K562 (cell line): Measurements from ENCODE around the gene PPHLN1. TPM values are rescaled to one million over a fixed set of nuclear protein-coding genes. Genes with fewer than 3 reads are reported as not detected.

Experiments used
- ATF1 ChIP-seq, 2 experiments: fragments of 450-650 bp in 1 of 2; IDR thresholded peaks; 2 replicates each; pipeline ENCODE4 v1.6.1; 2016; ENCODE audit warnings: missing compliant biosample characterization in 1 of 2, missing genetic modification characterization in 1 of 2
- CBFA2T2 ChIP-seq: fragments of 450-650 bp; conservative IDR thresholded peaks from 2 replicates; pipeline ENCODE4 v1.6.1; 2017; ENCODE audit warnings: mild to moderate bottlenecking
- CREB1 ChIP-seq, 2 experiments: sonication (generic) in 1 of 2; formaldehyde crosslinking in 1 of 2; IDR thresholded peaks; 2 replicates each; pipeline versions ENCODE4 v1.6.1 to v1.8.0; 2012 to 2022; ENCODE audit warnings: inconsistent platforms in 1 of 2, mild to moderate bottlenecking in 1 of 2, missing genetic modification reagents in 1 of 2, moderate library complexity in 1 of 2
- ESRRA ChIP-seq: fragments of 450-650 bp; IDR thresholded peaks from 2 replicates; pipeline ENCODE4 v1.6.1; 2014; ENCODE audit warnings: low read depth, mild to moderate bottlenecking, moderate library complexity, borderline replicate concordance
- HES1 ChIP-seq: fragments of 450-650 bp; IDR thresholded peaks from 2 replicates; pipeline ENCODE4 v1.6.1; 2016; ENCODE audit warnings: low read depth, mild to moderate bottlenecking, moderate library complexity
- IRF1 ChIP-seq: sonication (generic); formaldehyde crosslinking; IDR thresholded peaks from 2 replicates; pipeline ENCODE4 v1.8.0; 2022; ENCODE audit warnings: missing genetic modification reagents, mild to moderate bottlenecking, borderline replicate concordance
- MEF2D ChIP-seq: conservative IDR thresholded peaks from 2 replicates; pipeline ENCODE4 v1.6.1; 2016; ENCODE audit warnings: low read depth, missing genetic modification characterization, missing compliant biosample characterization
- MEIS2 ChIP-seq: fragments of 450-650 bp; IDR thresholded peaks from 2 replicates; pipeline ENCODE4 v1.6.1; 2014; ENCODE audit warnings: mild to moderate bottlenecking; ENCODE audit not compliant: partially characterized antibody
- NCOR1 ChIP-seq: fragments of 450-650 bp; IDR thresholded peaks from 2 replicates; pipeline ENCODE4 v1.6.1; 2016; ENCODE audit warnings: mild to moderate bottlenecking, moderate library complexity
- NRF1 ChIP-seq, 2 experiments: fragments of 450-650 bp; IDR thresholded peaks in 1 of 2; conservative IDR thresholded peaks in 1 of 2; 2 replicates each; pipeline ENCODE4 v1.6.1; 2014; ENCODE audit warnings: mild to moderate bottlenecking in 2 of 2
- RNF2 ChIP-seq: sonication (generic); IDR thresholded peaks from 2 replicates; pipeline ENCODE4 v1.6.1; 2016
- SOX6 ChIP-seq: fragments of 450-650 bp; IDR thresholded peaks from 2 replicates; pipeline ENCODE4 v1.6.1; 2014; ENCODE audit warnings: mild to moderate bottlenecking
- STAT5A ChIP-seq: IDR thresholded peaks from 2 replicates; pipeline ENCODE4 v1.6.1; 2012; ENCODE audit warnings: low read length, inconsistent platforms, borderline replicate concordance
- ZNF23 ChIP-seq: fragments of 250-450 bp; sonication (Bioruptor Pico); IDR thresholded peaks from 2 replicates; pipeline ENCODE4 v1.4.0; 2020; ENCODE audit warnings: mild to moderate bottlenecking
- ZNF511 ChIP-seq: sonication (generic); formaldehyde crosslinking; IDR thresholded peaks from 2 replicates; pipeline ENCODE4 v1.8.0; 2022; ENCODE audit warnings: mild to moderate bottlenecking, missing genetic modification reagents
- ZNF707 ChIP-seq: fragments of 250-450 bp; sonication (Bioruptor Pico); conservative IDR thresholded peaks from 2 replicates; pipeline ENCODE4 v1.8.0; 2022; ENCODE audit warnings: inconsistent platforms, mild to moderate bottlenecking, moderate library complexity
- polyA plus RNA-seq, 8 experiments: library from polyadenylated mRNA; depleted of rRNA in 4 of 8; stranded (reverse) in 5 of 8; unstranded in 3 of 8; fragments of >200 nt; fragmentation: Nextera tagmentation in 2 of 8; fragmentation: Illumina TruSeq in 1 of 8; extraction: Ambion mirVana in 2 of 8; extraction: Trizol in 1 of 8; gene quantifications; 2 replicates each; pipeline versions ENCODE4 v1.2.1 to v1.2.3, GENCODE V29; 2011 to 2014; ENCODE audit warnings: inconsistent platforms in 1 of 8, missing spikeins in 1 of 8
- total RNA-seq, 7 experiments: library from RNA; depleted of rRNA in 6 of 7; stranded (reverse); fragments of >200 nt in 6 of 7; fragmentation: Illumina TruSeq in 2 of 7; extraction: Trizol in 2 of 7; gene quantifications; 2 replicates each; pipeline versions ENCODE4 v1.2.1 to v1.2.3, GENCODE V29; 2011 to 2021; ENCODE audit warnings: low replicate concordance in 1 of 7
- TF ChIP-seq, protein P1 (sequence below): IDR thresholded peaks from 2 replicates; pipeline ENCODE4 v1.6.1; 2012; ENCODE audit warnings: low read depth, low read length, improper control_type of control experiment, borderline replicate concordance
- TF ChIP-seq, protein P2 (sequence below), 2 experiments: fragments of 450-650 bp; conservative IDR thresholded peaks; 2 replicates each; pipeline ENCODE4 v1.6.1; 2017; ENCODE audit warnings: mild to moderate bottlenecking in 2 of 2, moderate library complexity in 2 of 2
- TF ChIP-seq, protein P3 (sequence below): sonication (generic); IDR thresholded peaks from 2 replicates; pipeline ENCODE4 v1.6.1; 2016

Gene PPHLN1
- total and polyA plus RNA-seq, 9 of the 15 experiments (the other 6 are each of a cell fraction or from before 2014, with no cell fraction given), result 66.3 to 112 (median 93.6) TPM

- TF ChIP-seq HES1 (0 out of 2 replicates have a peak, but pooled peaks have one; percentile 43), IRF1 (CRISPR knock-in tag) (no peak), CREB1 (IDR thresholded peaks at IDR 0.05) (peak; percentile 61; the same call in 1 of the 2 replicates), CREB1 (CRISPR knock-in tag; IDR thresholded peaks at IDR 0.05) (no peak), ZNF23 (CRISPR knock-in tag) (no peak), RNF2 (0 out of 2 replicates have a peak, but pooled peaks have one; percentile 34), SOX6 (peak; percentile 84), ATF1 (CRISPR knock-in tag; IDR thresholded peaks at IDR 0.05) (no peak), ATF1 (tag; IDR thresholded peaks at IDR 0.05) (peak; percentile 69), ZNF707 (CRISPR knock-in tag) (no peak), CBFA2T2 (peak; percentile 60), ESRRA (peak; percentile 41; the same call in 1 of the 2 replicates), NRF1 (conservative IDR thresholded peaks at IDR 0.05 in 1 of 2, IDR thresholded peaks at IDR 0.05 in 1 of 2) (0 out of 4 replicates have a peak, but pooled peaks of 1 of the 2 experiments have one; percentile 9), NCOR1 (peak; percentile 39; the same call in 1 of the 2 replicates), STAT5A (0 out of 2 replicates have a peak, but pooled peaks have one; percentile 27), MEF2D (tag) (0 out of 2 replicates have a peak, but pooled peaks have one; percentile 34), ZNF511 (CRISPR knock-in tag) (no peak), MEIS2 (peak; percentile 63)
- TF ChIP-seq, protein P1, sequence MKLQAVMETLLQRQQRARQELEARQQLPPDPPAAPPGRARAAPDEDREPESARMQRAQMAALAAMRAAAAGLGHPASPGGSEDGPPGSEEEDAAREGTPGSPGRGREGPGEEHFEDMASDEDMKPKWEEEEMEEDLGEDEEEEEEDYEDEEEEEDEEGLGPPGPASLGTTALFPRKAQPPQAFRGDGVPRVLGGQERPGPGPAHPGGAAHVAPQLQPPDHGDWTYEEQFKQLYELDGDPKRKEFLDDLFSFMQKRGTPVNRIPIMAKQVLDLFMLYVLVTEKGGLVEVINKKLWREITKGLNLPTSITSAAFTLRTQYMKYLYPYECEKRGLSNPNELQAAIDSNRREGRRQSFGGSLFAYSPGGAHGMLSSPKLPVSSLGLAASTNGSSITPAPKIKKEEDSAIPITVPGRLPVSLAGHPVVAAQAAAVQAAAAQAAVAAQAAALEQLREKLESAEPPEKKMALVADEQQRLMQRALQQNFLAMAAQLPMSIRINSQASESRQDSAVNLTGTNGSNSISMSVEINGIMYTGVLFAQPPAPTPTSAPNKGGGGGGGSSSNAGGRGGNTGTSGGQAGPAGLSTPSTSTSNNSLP, result 0 out of 2 replicates have a peak, but pooled peaks have one; percentile 17
- TF ChIP-seq, protein P2, sequence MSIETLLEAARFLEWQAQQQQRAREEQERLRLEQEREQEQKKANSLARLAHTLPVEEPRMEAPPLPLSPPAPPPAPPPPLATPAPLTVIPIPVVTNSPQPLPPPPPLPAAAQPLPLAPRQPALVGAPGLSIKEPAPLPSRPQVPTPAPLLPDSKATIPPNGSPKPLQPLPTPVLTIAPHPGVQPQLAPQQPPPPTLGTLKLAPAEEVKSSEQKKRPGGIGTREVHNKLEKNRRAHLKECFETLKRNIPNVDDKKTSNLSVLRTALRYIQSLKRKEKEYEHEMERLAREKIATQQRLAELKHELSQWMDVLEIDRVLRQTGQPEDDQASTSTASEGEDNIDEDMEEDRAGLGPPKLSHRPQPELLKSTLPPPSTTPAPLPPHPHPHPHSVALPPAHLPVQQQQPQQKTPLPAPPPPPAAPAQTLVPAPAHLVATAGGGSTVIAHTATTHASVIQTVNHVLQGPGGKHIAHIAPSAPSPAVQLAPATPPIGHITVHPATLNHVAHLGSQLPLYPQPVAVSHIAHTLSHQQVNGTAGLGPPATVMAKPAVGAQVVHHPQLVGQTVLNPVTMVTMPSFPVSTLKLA (conservative IDR thresholded peaks at IDR 0.05), result 0 out of 4 replicates have a peak, but pooled peaks of 1 of the 2 experiments have one; percentile 21
- TF ChIP-seq, protein P3, sequence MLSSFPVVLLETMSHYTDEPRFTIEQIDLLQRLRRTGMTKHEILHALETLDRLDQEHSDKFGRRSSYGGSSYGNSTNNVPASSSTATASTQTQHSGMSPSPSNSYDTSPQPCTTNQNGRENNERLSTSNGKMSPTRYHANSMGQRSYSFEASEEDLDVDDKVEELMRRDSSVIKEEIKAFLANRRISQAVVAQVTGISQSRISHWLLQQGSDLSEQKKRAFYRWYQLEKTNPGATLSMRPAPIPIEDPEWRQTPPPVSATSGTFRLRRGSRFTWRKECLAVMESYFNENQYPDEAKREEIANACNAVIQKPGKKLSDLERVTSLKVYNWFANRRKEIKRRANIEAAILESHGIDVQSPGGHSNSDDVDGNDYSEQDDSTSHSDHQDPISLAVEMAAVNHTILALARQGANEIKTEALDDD, result peak; percentile 99
Observed at GRCh38 chr12:42444192-42444943, 118.4 kb downstream of the PPHLN1 start (continued).
